T-helper 1 cell treated with Interleukin-12 subunit alpha and Interleukin-12 subunit beta and Interleukin-4 antibody, amounts not matched to agents 30 μg/mL and 1 μg/mL, for 36 hours (primary cell): ENCODE data around the gene MOV10L1.

ENCODE experiments used
- H3K27ac Mint-ChIP-seq: one replicate; pipeline ENCODE4 v1.8.0; 2021; ENCODE audit warnings: mild to moderate bottlenecking, mixed read lengths
- H3K27me3 Mint-ChIP-seq: one replicate; pipeline ENCODE4 v1.8.0; 2021; ENCODE audit warnings: low read depth, mixed read lengths
- H3K36me3 Mint-ChIP-seq: one replicate; pipeline ENCODE4 v1.8.0; 2021; ENCODE audit warnings: low read depth, mixed read lengths
- H3K4me1 Mint-ChIP-seq: one replicate; pipeline ENCODE4 v1.8.0; 2021; ENCODE audit warnings: low read depth, mixed read lengths
- H3K4me3 Mint-ChIP-seq: one replicate; pipeline ENCODE4 v1.8.0; 2021; ENCODE audit warnings: mild to moderate bottlenecking, moderate library complexity, mixed read lengths
- H3K9me3 Mint-ChIP-seq: one replicate; pipeline ENCODE4 v1.8.0; 2021; ENCODE audit warnings: mixed read lengths

Gene MOV10L1

DNA sequence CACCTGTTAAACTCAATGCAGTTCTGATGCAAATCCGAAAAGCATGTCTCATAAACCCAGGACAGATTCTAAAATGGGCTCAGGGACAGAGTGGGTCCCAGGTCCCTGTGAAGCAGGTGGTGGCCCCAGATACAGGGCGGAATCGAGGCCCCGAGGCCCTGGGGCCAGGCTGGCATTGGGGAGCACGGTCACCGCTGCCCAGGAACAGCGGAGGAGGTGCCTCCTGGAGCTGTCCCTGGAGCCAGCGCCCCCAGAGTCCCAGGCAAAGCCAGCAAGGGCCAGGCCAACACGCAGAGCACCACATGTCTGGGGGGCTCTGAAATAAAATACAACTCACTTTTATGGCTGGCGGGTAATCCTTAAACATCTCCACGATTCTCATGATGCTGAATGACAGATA lies 21.7 kb upstream of the MOV10L1 start:
- H3K4me3 Mint-ChIP-seq = no peak overlapping the region
- H3K27ac Mint-ChIP-seq = no peak overlapping the region
- no peaks in the 10 kb centered on the region for H3K4me1 Mint-ChIP-seq
- no peaks in the 10 kb centered on the region for H3K36me3 Mint-ChIP-seq
- no peaks in the 10 kb centered on the region for H3K9me3 Mint-ChIP-seq
- H3K27me3 Mint-ChIP-seq = no peaks in the 10 kb centered on the region

DNA sequence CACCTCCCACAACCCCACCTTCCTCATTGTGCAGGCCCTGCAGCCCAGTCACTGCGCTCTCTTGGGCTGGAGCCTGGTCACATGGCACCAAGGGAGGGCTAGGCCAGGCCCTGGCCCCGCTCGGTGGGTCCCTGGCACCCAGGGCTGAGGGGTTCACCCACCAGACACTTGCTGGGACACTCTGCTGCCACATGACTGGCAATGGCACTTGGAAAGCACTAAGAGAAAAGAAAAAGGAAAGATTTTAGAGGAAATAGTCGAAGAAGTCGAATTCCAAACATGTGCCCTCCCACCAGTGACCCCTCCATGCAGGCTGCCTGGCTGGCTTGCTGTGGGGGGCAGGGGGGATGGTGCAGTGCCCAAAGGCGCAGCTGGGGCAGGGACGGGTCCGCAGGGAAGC lies 19.4 kb upstream of the MOV10L1 start:
- Mint-ChIP-seq H3K27ac (no peak overlapping the region), H3K36me3 (no peaks in the 10 kb centered on the region), H3K4me3 (no peak overlapping the region), H3K4me1 (no peaks in the 10 kb centered on the region), H3K27me3 (no peaks in the 10 kb centered on the region), H3K9me3 (no peaks in the 10 kb centered on the region)

DNA sequence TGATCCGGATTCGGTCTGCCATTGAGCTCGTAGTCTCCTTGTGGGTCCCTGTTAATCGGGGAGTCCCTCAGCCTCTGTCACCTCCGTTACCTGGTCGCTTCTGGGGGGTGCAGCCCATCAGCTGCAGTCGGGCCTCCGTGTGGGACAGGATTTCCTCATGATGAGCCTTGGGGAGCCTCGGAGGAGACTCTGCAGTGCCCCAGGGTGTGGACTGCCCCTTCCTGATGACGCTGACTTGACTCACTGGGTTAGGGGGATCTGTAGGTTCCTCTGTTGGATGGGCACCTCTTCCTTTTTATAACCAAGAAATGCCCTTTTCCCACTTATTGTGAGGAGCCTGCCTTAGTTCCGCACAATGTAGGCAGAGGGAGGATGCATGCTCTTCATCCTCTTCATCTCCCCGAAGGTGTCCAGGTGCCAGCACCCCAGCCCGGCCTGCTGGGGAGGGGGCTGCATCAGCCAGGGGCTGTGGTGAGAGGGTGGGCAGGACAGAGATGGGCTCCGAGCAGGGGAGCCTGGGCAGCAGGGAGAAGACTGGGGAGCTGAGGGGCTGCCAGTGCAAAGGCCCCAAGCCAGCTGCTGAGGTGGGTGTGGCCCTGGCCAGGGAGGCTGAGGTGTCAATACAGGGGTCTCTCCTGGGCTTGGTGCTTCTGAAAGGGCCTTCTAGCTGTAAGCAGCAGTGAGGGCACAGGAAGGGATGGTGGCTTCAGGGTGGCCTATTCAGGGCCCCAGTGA lies 18.2 kb upstream of the MOV10L1 start:
- Mint-ChIP-seq H3K36me3 (no peaks in the 10 kb centered on the region), H3K9me3 (no peaks in the 10 kb centered on the region), H3K27me3 (no peaks in the 10 kb centered on the region), H3K27ac (no peak overlapping the region), H3K4me1 (no peaks in the 10 kb centered on the region), H3K4me3 (no peak overlapping the region)

DNA sequence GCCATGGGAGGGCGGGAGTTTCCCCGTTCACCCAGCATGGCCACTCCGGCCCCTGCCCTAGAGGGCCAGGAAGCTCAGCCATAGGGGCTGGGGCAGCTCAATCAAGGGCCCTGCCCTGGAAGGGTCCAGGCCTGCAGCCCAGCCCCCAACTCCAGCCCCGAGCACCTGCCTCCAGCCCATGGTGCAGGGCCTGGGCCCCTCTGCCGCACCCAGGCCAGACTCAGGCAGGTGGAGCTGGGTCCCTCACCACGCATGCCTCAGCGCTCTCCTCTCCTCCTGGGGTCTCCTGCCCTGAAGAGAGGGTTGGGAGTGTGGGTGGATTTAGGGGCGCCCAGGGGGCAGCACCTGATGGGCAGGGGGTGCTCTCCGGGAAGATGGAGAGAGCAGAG lies 17.6 kb upstream of the MOV10L1 start:
- Mint-ChIP-seq H3K36me3 (no peaks in the 10 kb centered on the region), H3K27me3 (no peaks in the 10 kb centered on the region), H3K4me3 (no peak overlapping the region)

DNA sequence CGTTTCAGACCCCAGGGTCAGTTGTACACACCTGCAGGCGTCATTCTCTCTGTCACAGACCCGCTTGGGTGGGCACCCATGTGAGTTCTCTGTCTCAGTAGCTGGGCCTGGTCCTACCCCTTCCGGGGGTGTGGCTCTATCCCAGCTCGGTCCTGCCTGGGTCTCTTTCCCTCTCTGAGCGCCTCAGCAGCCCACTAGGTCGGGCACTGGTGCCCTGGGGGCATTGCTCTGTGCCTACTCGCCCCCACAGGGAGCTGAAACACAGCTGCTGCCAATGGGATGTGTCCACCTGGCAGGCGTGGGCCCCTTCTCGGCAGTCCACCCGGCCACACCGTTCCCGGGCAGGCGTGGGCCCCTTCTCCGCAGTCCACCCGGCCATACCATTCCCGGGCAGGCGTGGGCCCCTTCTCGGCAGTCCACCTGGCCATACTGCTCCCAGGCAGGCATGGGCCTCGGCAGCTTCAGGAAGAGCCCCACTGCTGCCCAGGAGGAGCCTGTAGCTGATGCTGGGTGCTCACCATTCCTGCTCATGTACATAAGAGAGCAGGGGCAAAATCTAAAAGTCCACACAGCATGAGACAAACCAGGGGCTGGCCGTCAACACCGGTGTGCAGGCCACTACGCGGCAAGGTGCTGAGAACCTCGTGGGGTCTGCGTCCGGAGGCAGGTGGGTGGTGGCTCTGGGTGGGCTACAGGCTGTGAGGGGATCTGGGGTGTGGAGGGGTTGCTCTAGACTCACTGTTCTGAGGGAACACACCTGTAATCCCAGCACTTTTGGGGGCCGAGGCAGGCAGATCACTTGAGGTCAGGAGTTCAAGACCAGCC lies 16.9 kb upstream of the MOV10L1 start:
- Mint-ChIP-seq H3K27me3 (no peaks in the 10 kb centered on the region), H3K4me3 (no peak overlapping the region), H3K27ac (no peak overlapping the region), H3K4me1 (no peaks in the 10 kb centered on the region), H3K36me3 (no peaks in the 10 kb centered on the region), H3K9me3 (no peaks in the 10 kb centered on the region)

More for the DNA sequence above, 17.6 kb upstream of the MOV10L1 start:
- no peaks in the 10 kb centered on the region for H3K4me1 Mint-ChIP-seq
- H3K27ac Mint-ChIP-seq = no peak overlapping the region
- no peaks in the 10 kb centered on the region for H3K9me3 Mint-ChIP-seq

DNA sequence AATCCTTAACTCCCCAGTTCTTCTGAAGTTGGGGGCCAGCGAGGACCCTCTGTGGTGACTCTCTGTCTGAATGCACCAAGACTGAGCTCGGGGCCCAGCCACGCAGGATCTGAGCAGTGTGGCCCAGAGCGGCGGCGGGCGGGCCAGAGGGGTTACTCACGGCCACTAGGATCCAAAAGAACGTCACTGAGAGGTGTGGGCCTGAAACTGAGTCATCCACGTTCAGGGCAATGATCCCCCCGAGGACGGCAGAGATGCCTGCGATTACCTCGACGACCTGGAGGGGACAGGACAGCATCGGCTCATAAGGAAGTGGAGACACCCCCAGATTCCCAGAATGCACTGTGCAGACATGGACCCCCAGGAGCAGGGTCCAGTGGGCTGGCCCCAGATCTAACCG lies 15.8 kb upstream of the MOV10L1 start:
- no peak overlapping the region for H3K27ac Mint-ChIP-seq
- no peaks in the 10 kb centered on the region for H3K36me3 Mint-ChIP-seq
- no peak overlapping the region for H3K4me3 Mint-ChIP-seq
- no peaks in the 10 kb centered on the region for H3K27me3 Mint-ChIP-seq
- H3K4me1 Mint-ChIP-seq = no peaks in the 10 kb centered on the region
- H3K9me3 Mint-ChIP-seq = no peaks in the 10 kb centered on the region

DNA sequence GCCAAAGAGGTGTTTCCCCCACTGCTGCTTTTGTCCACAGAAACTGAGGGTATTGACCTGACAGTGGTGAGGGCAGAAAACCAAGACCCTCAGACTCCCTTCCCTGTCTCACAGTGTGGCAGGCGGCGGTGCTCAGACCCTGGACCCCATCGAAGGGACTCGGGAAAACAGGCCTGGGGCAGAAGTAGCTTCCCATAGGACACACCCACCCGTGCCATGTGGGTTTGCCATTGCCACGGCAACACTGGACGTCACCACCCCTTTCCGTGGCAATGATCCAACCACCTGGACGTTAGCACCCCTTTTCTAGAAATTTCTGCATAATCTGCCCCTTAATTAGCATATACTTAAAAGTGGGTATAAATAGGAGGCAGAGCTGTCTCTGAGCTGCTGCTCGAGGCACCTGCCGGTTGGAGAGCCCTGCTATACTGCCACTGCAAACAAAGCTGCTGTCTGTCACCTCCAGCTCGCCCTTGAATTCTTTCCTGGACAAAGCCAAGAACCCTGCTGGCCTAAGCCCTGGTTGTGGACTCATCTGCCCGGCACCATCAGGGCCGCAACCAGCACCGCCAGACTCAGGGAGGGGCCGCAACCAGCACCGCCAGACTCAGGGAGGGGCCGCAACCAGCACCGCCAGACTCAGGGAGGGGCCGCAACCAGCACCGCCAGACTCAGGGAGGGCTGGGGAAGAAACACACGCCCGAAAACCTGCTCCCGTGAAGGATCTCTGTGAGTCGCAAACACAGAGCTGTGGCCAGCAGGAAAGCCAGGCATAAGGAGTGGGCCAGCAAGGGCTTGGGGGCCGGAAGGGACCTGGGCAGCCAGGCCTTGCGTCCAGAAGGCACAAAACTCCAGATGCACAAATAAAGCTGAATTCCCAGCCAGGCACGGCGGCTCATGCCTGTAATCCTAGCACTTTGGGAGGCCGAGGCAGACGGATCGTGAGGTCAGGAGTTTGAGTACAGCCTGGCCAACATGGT lies 15.0 kb upstream of the MOV10L1 start:
- Mint-ChIP-seq H3K4me1 (no peaks in the 10 kb centered on the region), H3K27me3 (no peaks in the 10 kb centered on the region), H3K36me3 (no peaks in the 10 kb centered on the region), H3K9me3 (no peaks in the 10 kb centered on the region), H3K27ac (no peak overlapping the region), H3K4me3 (no peak overlapping the region)

DNA sequence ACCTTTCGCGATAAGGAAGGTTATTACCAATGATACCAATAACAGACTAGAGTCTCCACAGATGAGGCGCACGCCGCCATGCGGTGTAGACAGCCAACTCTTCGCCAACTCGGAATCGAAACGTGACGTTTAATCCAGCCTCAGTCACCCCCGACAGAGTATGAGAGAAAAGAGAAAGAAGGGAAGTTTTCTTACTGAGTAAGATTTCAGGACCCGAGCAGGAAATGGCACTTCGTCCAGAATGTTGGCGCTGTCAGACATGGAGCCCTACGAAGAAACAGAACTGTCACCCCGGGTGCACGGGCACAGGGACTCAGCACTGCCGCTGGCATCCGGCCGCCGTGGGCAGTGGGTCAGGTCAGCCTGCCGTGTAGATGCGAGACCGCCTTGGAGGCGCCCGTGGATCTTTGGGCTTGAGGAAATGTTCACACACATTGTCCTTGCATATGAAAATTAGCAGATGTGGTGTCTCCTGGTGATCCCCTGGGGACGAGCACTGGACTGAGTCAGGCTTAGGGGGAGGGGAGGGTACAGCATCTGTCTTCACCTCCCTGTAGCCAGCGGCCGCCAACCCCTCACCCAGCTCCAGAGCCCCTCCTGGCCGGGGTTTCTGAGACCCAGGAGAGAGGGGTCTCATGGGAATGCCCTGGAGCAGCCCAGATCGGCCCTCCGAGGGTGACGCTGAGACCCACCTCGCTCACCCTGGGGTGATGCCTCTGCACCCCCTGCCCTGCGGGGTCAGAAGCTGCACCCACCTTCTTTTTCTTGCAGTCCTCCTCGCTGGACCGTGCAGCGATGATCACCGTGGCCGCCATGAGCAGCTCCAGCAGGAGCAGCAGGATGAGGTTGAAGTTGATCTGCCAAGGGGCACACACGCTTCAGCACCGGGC lies 12.9 kb upstream of the MOV10L1 start:
- Mint-ChIP-seq H3K9me3 (no peaks in the 10 kb centered on the region), H3K4me1 (no peaks in the 10 kb centered on the region), H3K27me3 (no peaks in the 10 kb centered on the region), H3K4me3 (no peak overlapping the region), H3K27ac (no peak overlapping the region), H3K36me3 (no peaks in the 10 kb centered on the region)

DNA sequence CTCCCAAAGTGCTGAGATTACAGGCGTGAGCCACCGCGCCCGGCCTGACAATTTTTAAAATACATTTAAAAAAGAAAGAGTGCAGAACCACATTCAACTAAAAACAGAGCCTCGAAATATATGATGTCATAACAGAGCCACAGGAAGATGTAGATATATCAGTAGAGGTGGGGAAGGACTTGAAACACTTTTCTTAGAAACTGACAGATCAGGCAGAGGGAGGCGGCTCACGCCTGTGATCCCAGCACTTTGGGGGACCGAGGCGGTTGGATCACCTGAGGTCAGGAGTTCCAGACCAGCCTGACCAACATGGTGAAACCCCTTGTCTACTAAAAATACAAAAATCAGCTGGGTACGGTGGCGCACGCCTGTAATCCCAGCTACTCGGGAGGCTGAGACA lies 11.6 kb upstream of the MOV10L1 start:
- Mint-ChIP-seq H3K27me3 (no peaks in the 10 kb centered on the region), H3K4me3 (no peak overlapping the region), H3K27ac (no peak overlapping the region), H3K36me3 (no peaks in the 10 kb centered on the region), H3K4me1 (no peaks in the 10 kb centered on the region), H3K9me3 (no peaks in the 10 kb centered on the region)

DNA sequence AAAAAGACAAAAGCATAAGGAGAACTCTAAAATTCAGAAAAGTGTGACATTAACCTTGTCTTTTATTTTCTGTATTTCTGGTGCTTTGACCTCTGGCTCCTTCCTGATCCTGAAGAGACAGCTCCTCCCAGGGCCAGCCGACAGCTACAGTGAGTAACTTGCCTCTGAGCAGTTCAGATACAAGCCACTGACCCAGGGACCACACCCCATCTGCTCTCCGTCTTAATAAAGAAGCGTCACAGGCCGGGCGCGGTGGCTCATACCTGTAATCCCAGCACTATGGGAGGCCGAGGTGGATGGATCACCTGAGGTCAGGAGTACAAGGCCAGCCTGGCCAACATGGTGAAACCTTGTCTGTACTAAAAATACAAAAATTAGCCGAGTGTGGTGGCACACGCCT lies 11.0 kb upstream of the MOV10L1 start:
- Mint-ChIP-seq H3K27ac (no peak overlapping the region), H3K36me3 (no peaks in the 10 kb centered on the region), H3K4me1 (no peaks in the 10 kb centered on the region)

DNA sequence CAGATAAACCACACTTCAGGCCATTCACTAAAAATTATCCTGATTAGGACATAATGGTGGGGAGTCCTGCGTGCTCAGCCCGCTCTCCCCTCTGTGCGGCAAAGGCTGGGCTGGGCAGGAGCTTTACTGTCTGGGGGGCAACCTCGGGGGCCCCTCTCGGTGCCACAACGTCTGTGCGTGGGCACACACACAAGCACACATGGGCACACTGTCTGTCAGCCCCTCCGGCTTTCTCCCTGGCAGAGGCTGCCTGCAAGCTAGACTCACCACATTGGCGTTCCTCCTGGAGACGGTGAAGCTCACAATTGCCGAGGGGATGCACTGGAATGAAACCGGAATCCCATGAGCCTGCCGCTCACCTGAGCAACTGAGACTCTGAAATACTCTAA lies 9.7 kb upstream of the MOV10L1 start:
- Mint-ChIP-seq H3K4me3 (no peak overlapping the region), H3K4me1 (peaks cover under 1% of the 10 kb centered on the region), H3K36me3 (no peaks in the 10 kb centered on the region), H3K9me3 (no peaks in the 10 kb centered on the region), H3K27ac (no peak overlapping the region), H3K27me3 (peaks cover 1% of the 10 kb centered on the region)

More for the DNA sequence above, 11.0 kb upstream of the MOV10L1 start:
- no peaks in the 10 kb centered on the region for H3K27me3 Mint-ChIP-seq
- no peaks in the 10 kb centered on the region for H3K9me3 Mint-ChIP-seq
- no peak overlapping the region for H3K4me3 Mint-ChIP-seq

DNA sequence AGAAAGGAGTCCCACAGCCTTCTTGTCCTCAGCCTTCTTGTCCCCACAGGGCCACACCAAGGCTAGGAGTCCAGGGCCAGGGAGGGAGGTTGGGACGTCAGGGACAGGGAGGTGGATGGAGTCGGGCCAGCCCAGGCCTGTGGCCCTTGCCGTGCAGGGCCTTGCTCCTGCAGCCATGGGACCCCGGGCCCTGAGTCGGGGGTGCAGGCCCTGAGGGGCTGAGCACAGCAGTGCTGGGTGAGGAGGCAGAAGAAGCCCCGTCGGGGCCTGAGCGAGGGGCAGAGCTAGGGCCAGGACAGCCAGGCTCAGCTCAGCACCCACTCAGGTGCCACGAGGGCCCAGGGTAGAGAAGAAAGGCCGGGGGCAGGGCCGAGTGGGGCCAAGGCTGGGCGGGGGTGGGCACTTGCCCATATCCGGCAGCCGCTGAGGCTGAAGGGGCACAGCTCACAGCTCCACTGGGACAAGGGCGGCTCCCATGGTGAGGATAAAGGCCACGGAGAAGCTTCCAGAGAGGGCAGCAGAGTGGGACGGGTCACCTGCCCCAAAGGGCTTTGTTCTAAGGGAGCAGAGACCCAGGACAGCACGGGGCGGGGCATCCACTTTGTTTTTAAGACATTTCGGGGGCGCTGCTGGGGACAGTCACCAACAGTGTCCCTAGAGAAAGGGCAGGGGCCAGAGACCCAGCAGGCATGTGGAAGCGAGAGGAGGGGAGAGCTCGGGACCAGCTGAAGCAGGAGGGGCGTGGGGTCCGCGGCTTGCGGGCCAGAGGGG lies 8.2 kb upstream of the MOV10L1 start:
- Mint-ChIP-seq H3K4me1 (peaks cover 6% of the 10 kb centered on the region), H3K27ac (no peak overlapping the region), H3K36me3 (peaks cover 2% of the 10 kb centered on the region), H3K4me3 (no peak overlapping the region), H3K27me3 (peaks cover 7% of the 10 kb centered on the region), H3K9me3 (no peaks in the 10 kb centered on the region)

DNA sequence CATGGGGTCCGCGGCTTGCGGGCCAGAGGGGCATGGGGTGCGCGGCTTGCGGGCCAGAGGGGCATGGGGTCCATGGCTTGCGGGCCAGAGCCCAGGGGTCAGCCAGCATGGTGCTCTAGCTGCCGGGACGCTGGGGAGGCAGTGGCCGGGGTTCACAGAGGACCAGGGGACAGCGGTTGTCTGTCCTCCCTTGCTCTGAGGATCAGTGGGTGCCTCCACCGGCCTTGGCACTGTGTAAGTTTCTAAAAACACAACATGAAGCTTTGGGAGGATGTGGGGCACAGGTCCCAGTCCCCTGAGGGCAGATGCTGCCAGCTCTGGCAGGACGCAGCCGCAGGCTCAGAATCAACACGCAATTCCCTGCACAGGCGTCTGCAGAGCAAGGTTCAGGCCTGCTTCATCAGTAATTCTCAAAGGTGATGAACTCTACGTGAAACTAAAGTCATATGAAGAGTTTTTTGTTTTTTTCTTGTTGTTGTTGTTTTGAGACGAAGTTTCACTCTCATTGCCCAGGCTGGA lies 7.5 kb upstream of the MOV10L1 start:
- H3K27me3 Mint-ChIP-seq = peaks cover 13% of the 10 kb centered on the region
- peaks cover 6% of the 10 kb centered on the region for H3K4me1 Mint-ChIP-seq
- H3K4me3 Mint-ChIP-seq = no peak overlapping the region
- H3K36me3 Mint-ChIP-seq = peaks cover 8% of the 10 kb centered on the region
- no peaks in the 10 kb centered on the region for H3K9me3 Mint-ChIP-seq
- no peak overlapping the region for H3K27ac Mint-ChIP-seq
